ENCODE data around the gene CEACAM21. TPM values are rescaled to one million over a fixed set of nuclear protein-coding genes. Genes with fewer than 3 reads are reported as not detected.

CEACAM21 gene
- total RNA-seq, 1 experiment from 2014 or later = not detected

- Histone ChIP-seq H2BK15ac (ENCODE audit: low read depth, low read length) (no peak overlapping the region), H3K79me1 (ENCODE audit: insufficient read depth, low read depth, low read length, poor library complexity, severe bottlenecking) (no peaks in the 10 kb centered on the region), H2BK5ac (ENCODE audit: insufficient read length, low read length) (no peak overlapping the region), H2BK20ac (ENCODE audit: low read depth, low read length, poor library complexity, severe bottlenecking) (no peak overlapping the region), H3K4ac (ENCODE audit: low read depth, low read length) (no peak overlapping the region), H3K14ac (ENCODE audit: insufficient read depth, low read length) (no peak overlapping the region), H3K18ac (ENCODE audit: insufficient read length, low read depth, low read length) (no peak overlapping the region), H3K4me1 (ENCODE audit: insufficient read depth, low read length) (no peaks in the 10 kb centered on the region), H4K5ac (ENCODE audit: insufficient read length, low read depth, low read length) (no peak overlapping the region), H4K20me1 (ENCODE audit: control insufficient read depth, insufficient read depth, insufficient read length) (no peaks in the 10 kb centered on the region), H2AK5ac (ENCODE audit: insufficient read length, low read length) (no peak overlapping the region), H2BK12ac (ENCODE audit: insufficient read length, low read depth, low read length) (no peak overlapping the region), H4K91ac (ENCODE audit: insufficient read length, low read depth, low read length) (no peak overlapping the region), H3K79me2 (ENCODE audit: insufficient read depth, low read length) (no peaks in the 10 kb centered on the region), H3K9ac (ENCODE audit: extremely low read depth, insufficient read length, low read length) (no peak overlapping the region), H3K56ac (ENCODE audit: insufficient read length, low read depth, low read length) (no peak overlapping the region), H3K27ac (ENCODE audit: insufficient read length, low read depth, low read length) (no peak overlapping the region), H3K4me2 (ENCODE audit: insufficient read depth, insufficient read length, low read length) (no peak overlapping the region), H3K27me3 (ENCODE audit: insufficient read depth, low read length) (no peaks in the 10 kb centered on the region), H2BK120ac (ENCODE audit: low read depth, low read length, poor library complexity, severe bottlenecking) (no peak overlapping the region), H4K8ac (replicated peaks; ENCODE audit: insufficient read length, low read depth, low read length) (no peak overlapping the region), H3K9me3 (ENCODE audit: control insufficient read depth, low read depth, low read length) (peaks cover 39% of the 10 kb centered on the region), H2AFZ (ENCODE audit: low read length) (no peak overlapping the region), H3K23me2 (ENCODE audit: insufficient read length, low read depth, low read length, poor library complexity, severe bottlenecking) (no peaks in the 10 kb centered on the region), H3K23ac (ENCODE audit: insufficient read length, low read depth, low read length) (no peak overlapping the region), H3T11ph (ENCODE audit: low read length) (no peak overlapping the region)
- H3K4me3 Mint-ChIP-seq = no peak overlapping the region
- no peak for TF ChIP-seq CTCF (conservative IDR thresholded peaks at IDR 0.05)
- peaks cover 0 to 35% (median 10%) of the 10 kb centered on the region in 3 experiments; a peak in 5 of 7 replicates for H3K36me3 Mint-ChIP-seq (ENCODE audit: insufficient read depth in 1 of 3, low read depth in 3 of 3)
- no peaks in the 10 kb centered on the region for H3K4me1 Mint-ChIP-seq
- no peak overlapping the region for H3K27ac Mint-ChIP-seq
- H3K27me3 Mint-ChIP-seq (ENCODE audit: low read depth) = peaks cover 8% of the 10 kb centered on the region
- no CpG with 5 or more reads among the region's 2 CpGs for WGBS (ENCODE audit: extremely low coverage, insufficient read length, low lambda C conversion rate)
- H3K9me3 Mint-ChIP-seq = peaks cover 86 to 96% of the 10 kb centered on the region in 2 experiments
- no peak for DNase-seq
These were observed 13.4 kb downstream of the CEACAM21 start for GRCh38 chr19:41589371-41589770.
